SK-N-SH (cell line): ENCODE measurements around the gene HTR3E. TPM values are rescaled to one million over a fixed set of nuclear protein-coding genes. Genes with fewer than 3 reads are reported as not detected.

Experiments
- CTCF ChIA-PET: fragments of 300-600, 350-600 bp; formaldehyde crosslinking; extraction: SDS; loops from one replicate; lab custom pipeline; 2021; lab: Yijun Ruan, JAX
- POLR2A ChIA-PET: fragments of 350-600 bp; sonication (Branson Sonifier 250); formaldehyde crosslinking; extraction: SDS; loops from one replicate; lab custom pipeline; 2020; ENCODE audit warnings: antibody characterized with exemption, inconsistent platforms; lab: Yijun Ruan, JAX
- DNase-seq: peaks from one replicate; pipeline ENCODE4 v3.0.0; 2012
- H2AFZ ChIP-seq: fragments of 200-600 bp; sonication (generic); 2 replicates; pipeline ENCODE4 v1.8.1; 2016; ENCODE audit warnings: antibody characterized with exemption, mild to moderate bottlenecking, low read depth
- H3F3A ChIP-seq: fragments of 200-600 bp; sonication (generic); replicated peaks from 2 replicates; pipeline ENCODE3; 2016; ENCODE audit warnings: antibody characterized with exemption, mild to moderate bottlenecking; ENCODE audit not compliant: insufficient read depth
- H3K27ac ChIP-seq, 2 experiments: fragments of 200-500 bp in 1 of 2; fragments of 200-600 bp in 1 of 2; sonication (Bioruptor generic) in 1 of 2; sonication (generic), shearing (Covaris generic) in 1 of 2; 2 replicates each; pipeline versions ENCODE4 v1.5.1 to v1.6.1; 2014 to 2016; ENCODE audit warnings: low read depth in 2 of 2, inconsistent platforms in 1 of 2, low read length in 1 of 2, mild to moderate bottlenecking in 1 of 2, mixed read lengths in 1 of 2
- H3K27me3 ChIP-seq: fragments of 200-600 bp; sonication (generic), shearing (Covaris generic); 2 replicates; pipeline ENCODE4 v1.6.1; 2016; ENCODE audit warnings: mixed run types; ENCODE audit not compliant: insufficient read depth
- H3K36me3 ChIP-seq, 2 experiments: fragments of 200-500 bp in 1 of 2; fragments of 200-600 bp in 1 of 2; sonication (Bioruptor generic) in 1 of 2; sonication (generic) in 1 of 2; replicated peaks in 1 of 2; 2 replicates each; pipeline versions ENCODE3 to v1.5.1; 2014 to 2016; ENCODE audit warnings: low read length in 1 of 2, mild to moderate bottlenecking in 1 of 2; ENCODE audit not compliant: insufficient read depth in 2 of 2, control insufficient read depth in 1 of 2
- H3K4me1 ChIP-seq, 2 experiments: fragments of 200-500 bp in 1 of 2; fragments of 200-600 bp in 1 of 2; sonication (Bioruptor generic) in 1 of 2; sonication (generic), shearing (Covaris generic) in 1 of 2; 2 replicates each; pipeline versions ENCODE4 v1.5.1 to v1.6.1; 2014 to 2016; ENCODE audit warnings: low read depth in 1 of 2, low read length in 1 of 2, mixed run types in 1 of 2; ENCODE audit not compliant: insufficient read depth in 2 of 2, control insufficient read depth in 1 of 2
- H3K4me2 ChIP-seq: fragments of 200-600 bp; sonication (generic), shearing (Covaris generic); 2 replicates; pipeline ENCODE4 v1.6.1; 2017; ENCODE audit warnings: mixed run types
- H3K4me3 ChIP-seq, 2 experiments: fragments of 200-500 bp in 1 of 2; fragments of 200-600 bp in 1 of 2; sonication (Bioruptor generic) in 1 of 2; sonication (generic), shearing (Covaris generic) in 1 of 2; 2 replicates each; pipeline versions ENCODE4 v1.5.1 to v1.8.1; 2014 to 2016; ENCODE audit warnings: low read depth in 2 of 2, inconsistent platforms in 1 of 2, low read length in 1 of 2, mild to moderate bottlenecking in 1 of 2, mixed read lengths in 1 of 2, moderate library complexity in 1 of 2
- H3K79me2 ChIP-seq: fragments of 200-600 bp; sonication (generic); 2 replicates; pipeline ENCODE4 v1.8.1; 2017; ENCODE audit warnings: mild to moderate bottlenecking; ENCODE audit not compliant: insufficient read depth
- H3K9ac ChIP-seq: fragments of 200-600 bp; sonication (generic); 2 replicates; pipeline ENCODE4 v1.6.1; 2017; ENCODE audit warnings: mixed run types
- H3K9me2 ChIP-seq: fragments of 200-600 bp; sonication (generic); 2 replicates; pipeline ENCODE4 v1.6.1; 2017; ENCODE audit warnings: mixed run types
- H3K9me3 ChIP-seq: fragments of 200-600 bp; sonication (generic); 2 replicates; pipeline ENCODE4 v1.6.1; 2017; ENCODE audit warnings: mixed run types, mild to moderate bottlenecking, moderate library complexity
- H4K20me1 ChIP-seq: fragments of 200-600 bp; sonication (generic); 2 replicates; pipeline ENCODE4 v1.6.1; 2017; ENCODE audit warnings: mild to moderate bottlenecking, mixed run types; ENCODE audit not compliant: insufficient read depth
- EP300 ChIP-seq, 2 experiments: IDR thresholded peaks; 2 replicates each; pipeline versions ENCODE4 v1.4.0 to v1.6.1; 2012; ENCODE audit warnings: borderline replicate concordance in 1 of 2, low read depth in 1 of 2, low read length in 1 of 2
- GABPA ChIP-seq: IDR thresholded peaks from 2 replicates; pipeline ENCODE4 v1.4.0; 2012; ENCODE audit warnings: low read depth, mild to moderate bottlenecking
- IRF3 ChIP-seq: fragments of 150-350 bp; IDR thresholded peaks from 2 replicates; pipeline ENCODE4 v1.6.1; 2016; ENCODE audit warnings: mild to moderate bottlenecking, low read depth, low read length
- JUND ChIP-seq: IDR thresholded peaks from 2 replicates; pipeline ENCODE4 v1.4.0; 2012
- MXI1 ChIP-seq: IDR thresholded peaks from 2 replicates; pipeline ENCODE4 v1.6.1; 2012; ENCODE audit warnings: mild to moderate bottlenecking, low read depth, low read length, improper control_type of control experiment
- POLR2AphosphoS5 ChIP-seq: IDR thresholded peaks from 2 replicates; pipeline ENCODE4 v1.6.1; 2012; ENCODE audit warnings: low read depth, low read length
- RAD21 ChIP-seq: IDR thresholded peaks from 2 replicates; pipeline ENCODE4 v1.6.1; 2012; ENCODE audit warnings: mild to moderate bottlenecking, low read length
- RCOR1 ChIP-seq: fragments of 150-350 bp; IDR thresholded peaks from 2 replicates; pipeline ENCODE4 v1.6.1; 2017; ENCODE audit warnings: antibody characterized with exemption, low read length
- RFX5 ChIP-seq: IDR thresholded peaks from 2 replicates; pipeline ENCODE4 v1.6.1; 2012; ENCODE audit warnings: mild to moderate bottlenecking, improper control_type of control experiment, low read length
- RXRA ChIP-seq: IDR thresholded peaks from 2 replicates; pipeline ENCODE4 v1.4.0; 2012; ENCODE audit warnings: low read depth, mild to moderate bottlenecking, borderline replicate concordance
- SIN3A ChIP-seq: IDR thresholded peaks from 2 replicates; pipeline ENCODE4 v1.6.1; 2012; ENCODE audit warnings: low read depth, mild to moderate bottlenecking, low read length, moderate library complexity, borderline replicate concordance
- SMC3 ChIP-seq: IDR thresholded peaks from 2 replicates; pipeline ENCODE4 v1.6.1; 2012; ENCODE audit warnings: low read depth, low read length, improper control_type of control experiment
- TAF1 ChIP-seq: IDR thresholded peaks from 2 replicates; pipeline ENCODE4 v1.6.1; 2012; ENCODE audit warnings: low read depth, mild to moderate bottlenecking, low read length, moderate library complexity, borderline replicate concordance
- TEAD4 ChIP-seq: IDR thresholded peaks from 2 replicates; pipeline ENCODE4 v1.4.0; 2012; ENCODE audit warnings: mild to moderate bottlenecking, borderline replicate concordance; ENCODE audit not compliant: insufficient read depth
- WGBS: methylation state at CpG from one replicate; pipeline ENCODE4 v1.1.6; 2017; ENCODE audit warnings: low lambda C conversion rate; 5-methylcytosine and 5-hydroxymethylcytosine counted together
- polyA plus RNA-seq, 3 experiments: library from polyadenylated mRNA; depleted of rRNA; stranded (reverse); fragments of >200 nt; gene quantifications; 2 replicates each; pipeline ENCODE4 v1.2.3, GENCODE V29; 2012
- TF ChIP-seq, protein P1 (sequence below): IDR thresholded peaks from 2 replicates; pipeline ENCODE4 v1.6.1; 2012; ENCODE audit warnings: mild to moderate bottlenecking, low read depth, low read length, moderate library complexity
- TF ChIP-seq, protein P2 (sequence below): fragments of 150-350 bp; IDR thresholded peaks from 2 replicates; pipeline ENCODE4 v1.6.1; 2017; ENCODE audit warnings: antibody characterized with exemption, low read length, low read depth, borderline replicate concordance

HTR3E gene
- polyA plus RNA-seq, 1 of the 3 experiments (the other 2 are of a cell fraction), result not detected

GRCh38 chr3:184075901-184076300 is 21.0 kb upstream of the HTR3E start:
- no peaks in the 10 kb centered on the region for H3K27me3 ChIP-seq
- TF ChIP-seq IRF3, result no peak
- TF ChIP-seq RFX5, result no peak
- TF ChIP-seq RXRA, result no peak
- TF ChIP-seq GABPA, result no peak
- TF ChIP-seq, protein P1, sequence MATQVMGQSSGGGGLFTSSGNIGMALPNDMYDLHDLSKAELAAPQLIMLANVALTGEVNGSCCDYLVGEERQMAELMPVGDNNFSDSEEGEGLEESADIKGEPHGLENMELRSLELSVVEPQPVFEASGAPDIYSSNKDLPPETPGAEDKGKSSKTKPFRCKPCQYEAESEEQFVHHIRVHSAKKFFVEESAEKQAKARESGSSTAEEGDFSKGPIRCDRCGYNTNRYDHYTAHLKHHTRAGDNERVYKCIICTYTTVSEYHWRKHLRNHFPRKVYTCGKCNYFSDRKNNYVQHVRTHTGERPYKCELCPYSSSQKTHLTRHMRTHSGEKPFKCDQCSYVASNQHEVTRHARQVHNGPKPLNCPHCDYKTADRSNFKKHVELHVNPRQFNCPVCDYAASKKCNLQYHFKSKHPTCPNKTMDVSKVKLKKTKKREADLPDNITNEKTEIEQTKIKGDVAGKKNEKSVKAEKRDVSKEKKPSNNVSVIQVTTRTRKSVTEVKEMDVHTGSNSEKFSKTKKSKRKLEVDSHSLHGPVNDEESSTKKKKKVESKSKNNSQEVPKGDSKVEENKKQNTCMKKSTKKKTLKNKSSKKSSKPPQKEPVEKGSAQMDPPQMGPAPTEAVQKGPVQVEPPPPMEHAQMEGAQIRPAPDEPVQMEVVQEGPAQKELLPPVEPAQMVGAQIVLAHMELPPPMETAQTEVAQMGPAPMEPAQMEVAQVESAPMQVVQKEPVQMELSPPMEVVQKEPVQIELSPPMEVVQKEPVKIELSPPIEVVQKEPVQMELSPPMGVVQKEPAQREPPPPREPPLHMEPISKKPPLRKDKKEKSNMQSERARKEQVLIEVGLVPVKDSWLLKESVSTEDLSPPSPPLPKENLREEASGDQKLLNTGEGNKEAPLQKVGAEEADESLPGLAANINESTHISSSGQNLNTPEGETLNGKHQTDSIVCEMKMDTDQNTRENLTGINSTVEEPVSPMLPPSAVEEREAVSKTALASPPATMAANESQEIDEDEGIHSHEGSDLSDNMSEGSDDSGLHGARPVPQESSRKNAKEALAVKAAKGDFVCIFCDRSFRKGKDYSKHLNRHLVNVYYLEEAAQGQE, result no peak
- TF ChIP-seq POLR2AphosphoS5, result no peak
- no peak for TF ChIP-seq TAF1
- no peak for TF ChIP-seq SIN3A
- no peak for TF ChIP-seq SMC3
- TF ChIP-seq MXI1, result no peak
- TF ChIP-seq, protein P2, sequence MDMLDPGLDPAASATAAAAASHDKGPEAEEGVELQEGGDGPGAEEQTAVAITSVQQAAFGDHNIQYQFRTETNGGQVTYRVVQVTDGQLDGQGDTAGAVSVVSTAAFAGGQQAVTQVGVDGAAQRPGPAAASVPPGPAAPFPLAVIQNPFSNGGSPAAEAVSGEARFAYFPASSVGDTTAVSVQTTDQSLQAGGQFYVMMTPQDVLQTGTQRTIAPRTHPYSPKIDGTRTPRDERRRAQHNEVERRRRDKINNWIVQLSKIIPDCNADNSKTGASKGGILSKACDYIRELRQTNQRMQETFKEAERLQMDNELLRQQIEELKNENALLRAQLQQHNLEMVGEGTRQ, result no peak
- TF ChIP-seq JUND, result no peak
- TF ChIP-seq RCOR1, result no peak
- no peak for TF ChIP-seq RAD21
- H3K9me2 ChIP-seq, result no peaks in the 10 kb centered on the region
- no peak overlapping the region for H3K4me3 ChIP-seq
- H3K36me3 ChIP-seq, result no peaks in the 10 kb centered on the region
- H3K9ac ChIP-seq, result no peak overlapping the region
- no peak overlapping the region for H3K4me2 ChIP-seq
- no peak overlapping the region for H3K27ac ChIP-seq
- no peaks in the 10 kb centered on the region for H4K20me1 ChIP-seq
- ChIA-PET CTCF (no interaction called here), POLR2A (no interaction called here)
- WGBS, result 59% methylated on average over 6 of the region's 6 CpGs
- H2AFZ ChIP-seq, result no peak overlapping the region
- H3K9me3 ChIP-seq, result no peaks in the 10 kb centered on the region
- H3K79me2 ChIP-seq, result no peaks in the 10 kb centered on the region
- H3F3A ChIP-seq, result no peaks in the 10 kb centered on the region
- no peaks in the 10 kb centered on the region for H3K4me1 ChIP-seq
- DNase-seq, result no peak

- H3K4me1 ChIP-seq, result no peaks in the 10 kb centered on the region
- H3K36me3 ChIP-seq, result no peaks in the 10 kb centered on the region
- no peaks in the 10 kb centered on the region for H3K9me2 ChIP-seq
- H3F3A ChIP-seq, result no peaks in the 10 kb centered on the region
- ChIA-PET POLR2A (no interaction called here), CTCF (no interaction called here)
- no peak overlapping the region for H3K9ac ChIP-seq
- no peak for DNase-seq
- no peak overlapping the region for H3K4me3 ChIP-seq
- H3K9me3 ChIP-seq, result no peaks in the 10 kb centered on the region
- WGBS, result 69% methylated on average over 5 of the region's 5 CpGs
- no peak overlapping the region for H3K27ac ChIP-seq
- TF ChIP-seq SMC3, result no peak
- TF ChIP-seq JUND, result no peak
- TF ChIP-seq EP300 (IDR thresholded peaks at IDR 0.05; ENCODE audit: borderline replicate concordance in 1 of 2, low read depth in 1 of 2, low read length in 1 of 2), result no peak
- no peak for TF ChIP-seq GABPA
- TF ChIP-seq RFX5, result no peak
- TF ChIP-seq TEAD4, result no peak
- H2AFZ ChIP-seq, result no peak overlapping the region
- no peaks in the 10 kb centered on the region for H3K79me2 ChIP-seq
- H3K4me2 ChIP-seq, result no peak overlapping the region
- no peaks in the 10 kb centered on the region for H4K20me1 ChIP-seq
- no peaks in the 10 kb centered on the region for H3K27me3 ChIP-seq
Measured at GRCh38 chr3:184077881-184078280, 19.0 kb upstream of the HTR3E start.
